Endodermal cell (in vitro differentiated cells): Measurements from ENCODE around the gene TAP1. TPM values are rescaled to one million over a fixed set of nuclear protein-coding genes. Genes with fewer than 3 reads are reported as not detected.
A peak's percentile ranks its signal among the peaks of the same experiment; 100 is the strongest.

Experiments
- DNase-seq: peaks from one replicate; pipeline ENCODE4 v3.0.0-alpha.2; 2017
- H3K27ac ChIP-seq: 2 replicates; pipeline ENCODE4 v1.5.1; 2013; ENCODE audit warnings: mild to moderate bottlenecking, low read depth, low read length, moderate library complexity
- H3K27me3 ChIP-seq: 2 replicates; pipeline ENCODE4 v1.6.1; 2013; ENCODE audit warnings: mild to moderate bottlenecking, low read length, moderate library complexity; ENCODE audit not compliant: insufficient read depth, control insufficient read depth, poor library complexity, severe bottlenecking
- H3K36me3 ChIP-seq: 2 replicates; pipeline ENCODE4 v1.7.0; 2013; ENCODE audit warnings: mild to moderate bottlenecking, low read length, moderate library complexity; ENCODE audit not compliant: control insufficient read depth, insufficient read depth
- H3K4me1 ChIP-seq: one replicate; pipeline ENCODE4 v1.7.0; 2013; ENCODE audit warnings: low read length; ENCODE audit not compliant: control insufficient read depth, insufficient read depth
- H3K4me3 ChIP-seq: 2 replicates; pipeline ENCODE4 v1.5.1; 2013; ENCODE audit warnings: mild to moderate bottlenecking, low read length, moderate library complexity
- H3K9ac ChIP-seq: 2 replicates; pipeline ENCODE4 v1.6.1; 2013; ENCODE audit warnings: mild to moderate bottlenecking, low read length, moderate library complexity; ENCODE audit not compliant: poor library complexity, severe bottlenecking; ENCODE audit errors: extremely low read depth
- H3K9me3 ChIP-seq: 2 replicates; pipeline ENCODE4 v1.6.1; 2013; ENCODE audit warnings: mild to moderate bottlenecking, low read length, moderate library complexity; ENCODE audit not compliant: control insufficient read depth
- H3K27ac Mint-ChIP-seq: 2 replicates; pipeline ENCODE4 v1.8.0; 2020; ENCODE audit warnings: mixed read lengths
- H3K27me3 Mint-ChIP-seq: 2 replicates; pipeline ENCODE4 v1.8.0; 2021; ENCODE audit warnings: mild to moderate bottlenecking, mixed read lengths; ENCODE audit not compliant: insufficient read depth
- H3K36me3 Mint-ChIP-seq: 2 replicates; pipeline ENCODE4 v1.8.0; 2020; ENCODE audit warnings: low read depth, mixed read lengths
- H3K4me1 Mint-ChIP-seq: 2 replicates; pipeline ENCODE4 v1.8.0; 2020; ENCODE audit warnings: mixed read lengths
- H3K4me3 Mint-ChIP-seq: 2 replicates; pipeline ENCODE4 v1.8.0; 2020; ENCODE audit warnings: mild to moderate bottlenecking, moderate library complexity, mixed read lengths
- H3K9me3 Mint-ChIP-seq: 2 replicates; pipeline ENCODE4 v1.8.0; 2020; ENCODE audit warnings: mild to moderate bottlenecking, mixed read lengths
- WGBS, 2 experiments: methylation state at CpG; one replicate each; pipeline versions ENCODE4 v1.1.5 to v1.1.7; 2013; ENCODE audit warnings: missing lambda C conversion rate in 2 of 2, mixed read lengths in 1 of 2; ENCODE audit not compliant: insufficient coverage in 1 of 2, insufficient read length in 1 of 2; 5-methylcytosine and 5-hydroxymethylcytosine counted together
- total RNA-seq, 2 donors: library from RNA; stranded (reverse); fragmentation: NEBNext Ultra II Directional in 1 of 2; extraction: Animal tissue kit (Norgen Biotek cat#: 25700) in 1 of 2; gene quantifications; 2 replicates in 1 of 2; 3 replicates in 1 of 2; pipeline ENCODE4 v1.2.1, GENCODE V29; 2021
- TF ChIP-seq, protein P1 (sequence below): fragments of 200-600 bp; sonication (generic); conservative IDR thresholded peaks from 2 replicates; pipeline ENCODE4 v1.5.0; 2021; ENCODE audit warnings: antibody characterized with exemption, mild to moderate bottlenecking

TAP1 gene
- total RNA-seq, 2 donors from 2014 or later: 2.0 to 2.6 TPM

DNA sequence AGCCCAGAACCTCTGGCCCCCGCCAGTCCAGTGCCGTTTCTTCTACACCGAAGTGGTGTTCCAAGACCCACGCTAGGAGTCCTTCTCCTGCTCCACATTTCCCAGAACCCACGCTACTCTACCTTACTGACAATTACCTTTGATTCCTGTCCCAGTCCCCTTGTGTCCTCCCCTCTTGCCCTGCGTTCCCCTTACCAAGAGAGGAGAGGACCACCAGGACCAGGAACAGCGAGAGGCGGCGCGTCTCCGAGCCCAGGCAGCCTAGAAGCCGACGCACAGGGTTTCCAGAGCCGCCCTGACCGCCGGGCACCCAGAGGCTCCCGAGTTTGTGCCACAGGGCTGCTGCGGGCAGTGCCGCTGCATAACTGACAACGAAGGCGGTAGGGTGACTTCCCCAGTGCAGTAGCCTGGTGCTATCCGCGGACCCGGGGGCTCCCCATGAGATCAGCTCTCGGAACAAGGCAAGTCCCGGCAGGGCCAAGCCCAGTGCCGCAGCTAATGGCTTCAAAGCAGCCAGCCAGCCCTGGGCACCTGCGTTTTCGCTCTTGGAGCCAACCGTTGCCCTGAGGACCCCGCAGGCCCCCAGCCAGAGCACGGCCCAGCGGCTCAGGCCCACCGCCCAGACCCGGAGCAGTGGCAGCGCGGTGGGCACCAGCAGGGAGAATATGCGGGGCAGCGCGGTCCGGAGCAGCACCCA is 512 bp downstream of the TAP1 start:
- 4 to 6% methylated on average over 12 to 41 of the region's 41 CpGs for WGBS, 2 experiments
- H3K9me3 ChIP-seq: no peaks in the 10 kb centered on the region
- H3K27me3 Mint-ChIP-seq: peaks cover 94% of the 10 kb centered on the region
- no peak overlapping the region for H3K9ac ChIP-seq
- TF ChIP-seq, protein P1, sequence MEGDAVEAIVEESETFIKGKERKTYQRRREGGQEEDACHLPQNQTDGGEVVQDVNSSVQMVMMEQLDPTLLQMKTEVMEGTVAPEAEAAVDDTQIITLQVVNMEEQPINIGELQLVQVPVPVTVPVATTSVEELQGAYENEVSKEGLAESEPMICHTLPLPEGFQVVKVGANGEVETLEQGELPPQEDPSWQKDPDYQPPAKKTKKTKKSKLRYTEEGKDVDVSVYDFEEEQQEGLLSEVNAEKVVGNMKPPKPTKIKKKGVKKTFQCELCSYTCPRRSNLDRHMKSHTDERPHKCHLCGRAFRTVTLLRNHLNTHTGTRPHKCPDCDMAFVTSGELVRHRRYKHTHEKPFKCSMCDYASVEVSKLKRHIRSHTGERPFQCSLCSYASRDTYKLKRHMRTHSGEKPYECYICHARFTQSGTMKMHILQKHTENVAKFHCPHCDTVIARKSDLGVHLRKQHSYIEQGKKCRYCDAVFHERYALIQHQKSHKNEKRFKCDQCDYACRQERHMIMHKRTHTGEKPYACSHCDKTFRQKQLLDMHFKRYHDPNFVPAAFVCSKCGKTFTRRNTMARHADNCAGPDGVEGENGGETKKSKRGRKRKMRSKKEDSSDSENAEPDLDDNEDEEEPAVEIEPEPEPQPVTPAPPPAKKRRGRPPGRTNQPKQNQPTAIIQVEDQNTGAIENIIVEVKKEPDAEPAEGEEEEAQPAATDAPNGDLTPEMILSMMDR: no peak
- H3K4me3 Mint-ChIP-seq: peak overlapping the region; percentile 68
- no peaks in the 10 kb centered on the region for H3K9me3 Mint-ChIP-seq
- H3K36me3 Mint-ChIP-seq: no peaks in the 10 kb centered on the region
- no peak overlapping the region for H3K27ac Mint-ChIP-seq
- peaks cover 6% of the 10 kb centered on the region for H3K4me1 Mint-ChIP-seq
- DNase-seq: no peak
- peak overlapping the region; percentile 77 for H3K4me3 ChIP-seq
- no peaks in the 10 kb centered on the region for H3K4me1 ChIP-seq
- H3K36me3 ChIP-seq: no peaks in the 10 kb centered on the region
- peaks cover 97% of the 10 kb centered on the region for H3K27me3 ChIP-seq
- H3K27ac ChIP-seq: no peak overlapping the region

DNA sequence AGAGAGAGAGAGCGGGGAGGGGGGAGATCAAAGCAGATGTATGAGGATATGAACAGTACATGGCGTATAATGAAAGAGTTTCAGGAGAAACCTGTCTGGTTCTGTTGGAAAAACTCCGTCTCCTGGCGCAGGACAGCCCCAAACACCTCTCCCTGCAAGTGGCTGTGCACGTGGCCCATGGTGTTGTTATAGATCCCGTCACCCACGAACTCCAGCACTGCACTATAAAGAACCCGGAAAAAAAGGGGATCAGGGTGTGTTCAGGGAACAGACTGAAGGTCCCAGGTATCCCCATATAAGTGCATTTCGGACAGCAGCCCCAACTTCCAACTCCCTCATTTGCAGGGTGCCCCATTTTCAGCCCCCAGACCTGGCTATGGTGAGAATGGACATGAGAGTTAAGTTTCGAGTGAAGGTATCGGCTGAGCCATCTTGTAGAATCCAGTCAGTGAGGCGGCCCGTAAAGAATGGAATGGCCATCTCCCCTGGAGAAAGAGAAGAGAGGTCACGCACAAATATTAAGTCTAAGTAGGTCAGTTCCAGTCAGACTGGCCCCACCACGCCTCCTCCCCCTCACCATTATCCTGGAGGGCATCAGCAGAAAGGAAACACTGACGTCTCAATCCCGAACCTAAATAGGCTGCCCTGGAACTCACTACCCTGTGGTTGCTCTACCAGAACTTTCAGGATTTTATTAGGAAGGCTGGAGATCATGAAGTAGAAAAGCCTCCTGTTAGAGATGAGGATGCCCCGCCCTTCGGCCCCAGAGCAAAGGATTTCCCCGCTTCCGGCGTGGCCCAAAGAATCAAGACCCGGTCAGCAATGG is 1.3 kb downstream of the TAP1 start:
- peaks cover 94% of the 10 kb centered on the region for H3K27me3 Mint-ChIP-seq
- no peaks in the 10 kb centered on the region for H3K4me1 ChIP-seq
- WGBS, 2 experiments: 67 to 81% methylated on average over 10 to 23 of the region's 23 CpGs
- H3K4me3 ChIP-seq: peak overlapping the region; percentile 77
- H3K36me3 ChIP-seq: no peaks in the 10 kb centered on the region
- no peaks in the 10 kb centered on the region for H3K9me3 ChIP-seq
- DNase-seq: no peak
- TF ChIP-seq, protein P1: no peak
- no peaks in the 10 kb centered on the region for H3K36me3 Mint-ChIP-seq
- peak overlapping the region; percentile 68 for H3K4me3 Mint-ChIP-seq
- peaks cover 6% of the 10 kb centered on the region for H3K4me1 Mint-ChIP-seq
- H3K27me3 ChIP-seq: peaks cover 97% of the 10 kb centered on the region
- H3K27ac ChIP-seq: no peak overlapping the region
- no peak overlapping the region for H3K27ac Mint-ChIP-seq
- H3K9me3 Mint-ChIP-seq: no peaks in the 10 kb centered on the region
- H3K9ac ChIP-seq: no peak overlapping the region

DNA sequence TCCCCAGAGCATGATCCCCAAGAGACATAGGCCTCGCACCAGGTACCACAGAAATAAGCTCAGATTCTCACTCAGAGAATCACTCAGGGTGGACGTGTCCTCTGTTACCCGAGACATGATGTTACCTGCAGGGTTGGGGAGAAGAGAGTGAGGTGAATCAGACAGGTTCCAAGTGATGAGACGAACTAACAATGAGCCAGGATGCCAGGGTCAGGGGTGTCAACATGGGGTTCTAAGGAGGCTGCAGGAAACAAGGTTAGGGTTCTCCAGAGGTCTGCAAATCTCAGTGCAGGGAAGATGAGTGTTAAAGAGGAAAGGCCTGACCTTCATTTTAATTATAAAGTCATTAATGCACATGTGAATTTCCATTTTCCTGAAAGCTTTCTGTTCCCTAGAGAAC is 2.5 kb downstream of the TAP1 start:
- H3K4me1 ChIP-seq: no peaks in the 10 kb centered on the region
- Mint-ChIP-seq H3K9me3 (no peaks in the 10 kb centered on the region), H3K36me3 (no peaks in the 10 kb centered on the region), H3K4me1 (peaks cover 6% of the 10 kb centered on the region), H3K27ac (no peak overlapping the region), H3K27me3 (peaks cover 91% of the 10 kb centered on the region), H3K4me3 (no peak overlapping the region)
- H3K9ac ChIP-seq: no peak overlapping the region
- no peak overlapping the region for H3K4me3 ChIP-seq
- H3K36me3 ChIP-seq: no peaks in the 10 kb centered on the region
- H3K27ac ChIP-seq: no peak overlapping the region
- TF ChIP-seq, protein P1: no peak
- no peak for DNase-seq
- peaks cover 97% of the 10 kb centered on the region for H3K27me3 ChIP-seq
- WGBS, 2 experiments: 80 to 89% methylated on average over 2 to 4 of the region's 4 CpGs
- no peaks in the 10 kb centered on the region for H3K9me3 ChIP-seq
